ENCODE data around the gene VPS4A. TPM values are rescaled to one million over a fixed set of nuclear protein-coding genes. Genes with fewer than 3 reads are reported as not detected.
A peak's percentile ranks its signal among the peaks of the same experiment; 100 is the strongest.

VPS4A gene
- total RNA-seq, 1 donor from 2014 or later, result 41.7 TPM

GRCh38 chr16:69325784-69326171 is 14.6 kb downstream of the VPS4A start:
- peaks cover 74% of the 10 kb centered on the region for H3K36me3 Mint-ChIP-seq (ENCODE audit: low read depth)
- intact Hi-C loops (cut with micrococcal nuclease), result no loop called here

GRCh38 chr16:69326172-69326873 is 15.2 kb downstream of the VPS4A start:
- no peaks in the 10 kb centered on the region for H3K27me3 Mint-ChIP-seq
- H3K4me1 Mint-ChIP-seq, result peaks cover 36% of the 10 kb centered on the region
- no peak overlapping the region for H3K4me3 Mint-ChIP-seq
- no peaks in the 10 kb centered on the region for H3K9me3 Mint-ChIP-seq
- ATAC-seq (ENCODE audit: low read depth) (no peak), DNase-seq (no peak)
- TF ChIP-seq CTCF (IDR thresholded peaks at IDR 0.05), result no peak
- POLR2A ChIA-PET, result interaction anchor here (0.7 to 1.4 kb wide), 4 partner anchors 12 to 241 kb away, joined by 3 to 11 read pairs (median 5); no protein-coding TSS in a partner anchor
- no peak overlapping the region for H3K27ac Mint-ChIP-seq
- peaks cover 69% of the 10 kb centered on the region for H3K36me3 Mint-ChIP-seq (ENCODE audit: low read depth)
- CTCF ChIA-PET, result no interaction called here
- intact Hi-C loops (cut with micrococcal nuclease), result no loop called here

More at GRCh38 chr16:69325784-69326171, 14.6 kb downstream of the VPS4A start:
- H3K27ac Mint-ChIP-seq, result no peak overlapping the region
- DNase-seq, result no peak
- ChIA-PET CTCF (no interaction called here), POLR2A (interaction anchor here (0.7 kb wide), 1 partner anchor 932 kb away, joined by 5 read pairs; no protein-coding TSS in a partner anchor)
- no peaks in the 10 kb centered on the region for H3K9me3 Mint-ChIP-seq
- no peak for ATAC-seq (ENCODE audit: low read depth)
- H3K27me3 Mint-ChIP-seq, result no peaks in the 10 kb centered on the region
- H3K4me3 Mint-ChIP-seq, result no peak overlapping the region
- TF ChIP-seq CTCF (IDR thresholded peaks at IDR 0.05), result no peak
- peaks cover 34% of the 10 kb centered on the region for H3K4me1 Mint-ChIP-seq

- no peak overlapping the region for H3K4me3 Mint-ChIP-seq
- peaks cover 36% of the 10 kb centered on the region for H3K4me1 Mint-ChIP-seq
- peaks cover 65% of the 10 kb centered on the region for H3K36me3 Mint-ChIP-seq (ENCODE audit: low read depth)
- ChIA-PET CTCF (no interaction called here), POLR2A (interaction anchor here (0.7 to 1.4 kb wide), 5 partner anchors 9 to 399 kb away, joined by 3 to 7 read pairs (median 3); partner anchors contain the start of genes COG8 and NIP7)
- H3K27me3 Mint-ChIP-seq, result no peaks in the 10 kb centered on the region
- intact Hi-C loops (cut with micrococcal nuclease), result no loop called here
- no peak for TF ChIP-seq CTCF (IDR thresholded peaks at IDR 0.05)
- no peak for ATAC-seq (ENCODE audit: low read depth)
- H3K9me3 Mint-ChIP-seq, result no peaks in the 10 kb centered on the region
- no peak for DNase-seq
- peak overlapping the region; percentile 24 for H3K27ac Mint-ChIP-seq
Observed at GRCh38 chr16:69327585-69328310, 16.6 kb downstream of the VPS4A start.

- intact Hi-C loops (cut with micrococcal nuclease), result no loop called here
- TF ChIP-seq CTCF (IDR thresholded peaks at IDR 0.05), result no peak
- ATAC-seq (ENCODE audit: low read depth), result no peak
- DNase-seq, result peak; percentile 12
- no peaks in the 10 kb centered on the region for H3K27me3 Mint-ChIP-seq
- ChIA-PET POLR2A (interaction anchor here (0.6 to 3.2 kb wide), 5 partner anchors 11 to 433 kb away, joined by 3 to 35 read pairs (median 6); partner anchors contain the start of genes COG8, NIP7, VPS4A and WWP2), CTCF (interaction anchor here (1.8 kb wide), 1 partner anchor 10 kb away, joined by 6 read pairs; the partner anchor contains the start of gene COG8)
- peak overlapping the region; percentile 81 for H3K4me3 Mint-ChIP-seq
- peak overlapping the region; percentile 12 for H3K27ac Mint-ChIP-seq
- H3K36me3 Mint-ChIP-seq (ENCODE audit: low read depth), result peaks cover 64% of the 10 kb centered on the region
- peaks cover 36% of the 10 kb centered on the region for H3K4me1 Mint-ChIP-seq
- H3K9me3 Mint-ChIP-seq, result no peaks in the 10 kb centered on the region
Observed at GRCh38 chr16:69328854-69329316, 17.7 kb downstream of the VPS4A start.

Data from activated B cell treated with CpG ODN at 0.5 μM for 24 hours (primary cell).